OCI-LY7 (cell line): ENCODE measurements around the gene KRT24.

Experiments used
- CTCF ChIP-seq: fragments of 200-600 bp; sonication (generic); conservative IDR thresholded peaks from 2 replicates; pipeline ENCODE4 v1.5.1; 2014; ENCODE audit warnings: mild to moderate bottlenecking, antibody characterized with exemption, low read length, moderate library complexity, mixed read lengths
- EZH2phosphoT487 ChIP-seq: fragments of 200-600 bp; sonication (generic); IDR thresholded peaks from 2 replicates; pipeline ENCODE4 v1.6.1; 2018; ENCODE audit warnings: low read depth, borderline replicate concordance, mild to moderate bottlenecking, mixed run types, antibody characterized with exemption, low read length, moderate library complexity, mixed read lengths

GRCh38 chr17:40699371-40699770, 4.2 kb downstream of the KRT24 start:
- TF ChIP-seq CTCF (no peak), EZH2phosphoT487 (no peak)
